Amniotic stem cell (primary cell): ENCODE results near the gene ANTXR1.

Experiments
- DNase-seq: peaks from one replicate; lab custom pipeline; 2025; lab: John Stamatoyannopoulos, UW

The ANTXR1 gene

DNA sequence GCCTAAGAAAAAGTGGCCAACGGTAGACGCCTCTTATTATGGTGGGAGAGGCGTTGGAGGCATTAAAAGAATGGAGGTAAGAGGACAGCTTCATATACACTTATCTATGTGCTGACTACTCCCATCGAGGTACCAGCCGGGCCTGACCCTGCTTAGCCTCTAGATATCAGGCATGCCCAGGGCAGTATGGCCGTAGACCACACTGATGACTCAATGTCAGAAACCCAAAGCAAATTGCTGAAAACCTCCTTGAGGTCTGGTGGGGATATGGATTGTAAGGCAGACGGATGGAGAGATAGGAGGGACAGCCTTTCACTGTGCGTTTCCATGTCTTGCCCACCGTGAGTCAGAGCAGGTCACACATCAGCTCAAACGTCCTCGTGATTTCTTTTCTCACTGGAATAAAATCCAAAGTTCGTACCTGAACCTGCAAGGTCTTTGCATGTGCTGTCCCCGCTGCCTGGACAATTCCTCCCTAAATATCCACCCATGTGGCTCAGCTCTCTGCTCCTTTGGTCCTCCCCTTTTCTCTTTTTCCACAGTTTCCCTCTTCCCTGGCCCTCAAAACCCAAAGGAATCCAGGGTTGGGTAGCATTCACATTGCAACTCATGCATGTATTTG is 168.9 kb downstream of the ANTXR1 start:
- DNase-seq, result no peak

DNA sequence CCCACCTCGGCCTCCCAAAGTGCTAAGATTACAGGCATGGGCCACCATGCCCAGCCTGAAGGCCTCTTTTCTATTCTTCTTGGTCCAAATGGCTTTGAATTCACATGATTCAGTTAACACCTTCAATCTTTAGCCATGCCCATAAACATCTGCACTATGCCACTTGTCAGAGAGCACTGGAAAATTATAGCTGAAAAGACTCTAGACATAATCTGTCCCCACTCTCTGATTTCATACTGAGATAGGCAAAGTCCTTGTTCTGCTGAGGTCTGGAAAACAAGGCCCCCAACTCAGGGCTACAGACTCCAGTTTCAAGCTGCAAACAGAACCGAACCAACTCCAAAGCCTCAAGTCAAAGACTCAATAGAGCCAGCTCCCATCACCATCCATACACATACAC is 170.7 kb downstream of the ANTXR1 start:
- DNase-seq, result no peak

DNA sequence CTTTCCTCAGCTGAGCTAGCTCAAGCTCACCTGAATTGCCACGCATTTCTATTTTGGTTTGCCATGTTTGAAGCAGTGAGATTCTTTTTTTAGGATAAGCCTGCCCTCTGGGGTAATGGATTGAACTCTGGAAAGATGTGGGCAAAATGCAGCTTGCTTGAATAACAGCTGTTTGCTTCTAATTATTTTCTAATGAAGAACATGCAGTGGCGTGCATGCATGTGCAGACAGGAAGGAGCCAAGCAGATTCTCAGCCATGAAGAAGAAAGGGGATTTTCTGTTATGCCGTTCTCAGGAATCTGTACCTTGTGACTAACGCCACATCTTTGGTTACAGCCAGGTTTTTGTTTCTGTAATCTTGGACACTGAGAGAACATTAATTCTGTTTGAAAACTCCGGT is 171.2 kb downstream of the ANTXR1 start:
- DNase-seq, result no peak

DNA sequence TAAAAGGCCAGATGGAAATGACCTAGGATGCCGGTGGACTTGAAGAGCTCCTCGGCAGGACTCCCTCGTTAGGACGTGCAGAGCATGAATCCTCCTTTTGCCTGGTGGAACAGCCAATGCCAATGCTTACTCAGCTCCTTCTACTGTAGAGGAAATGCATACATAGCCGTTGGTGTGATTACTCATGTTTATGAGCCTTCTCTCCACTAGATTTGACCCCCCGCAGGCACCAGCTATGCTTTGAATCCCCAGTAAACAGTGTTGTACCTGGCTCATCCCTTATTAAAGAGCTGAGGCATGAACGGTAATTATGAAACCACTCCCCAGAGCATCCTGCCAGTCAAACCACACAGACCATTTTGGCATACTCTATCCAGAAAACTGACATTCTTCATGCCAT is 172.8 kb downstream of the ANTXR1 start:
- DNase-seq, result no peak

DNA sequence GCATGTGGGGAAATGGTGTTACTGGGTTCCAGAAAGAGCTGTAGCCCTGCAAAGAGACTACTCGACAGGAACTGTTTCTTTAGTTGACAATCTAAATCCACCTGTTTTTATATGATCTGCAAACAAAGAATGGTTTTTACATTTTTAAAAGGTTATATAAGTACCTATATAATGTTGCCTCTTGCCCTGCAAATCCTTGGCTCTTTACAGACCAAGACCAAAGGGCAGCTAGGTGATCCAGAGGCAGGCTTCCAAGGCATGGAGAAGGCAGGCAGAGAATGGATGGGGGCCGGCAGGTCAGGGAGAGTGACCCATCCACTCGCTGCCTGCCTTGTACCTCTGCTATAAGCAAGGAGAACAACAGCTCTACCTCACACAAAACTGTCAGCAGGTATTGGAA is 173.6 kb downstream of the ANTXR1 start:
- no peak for DNase-seq

DNA sequence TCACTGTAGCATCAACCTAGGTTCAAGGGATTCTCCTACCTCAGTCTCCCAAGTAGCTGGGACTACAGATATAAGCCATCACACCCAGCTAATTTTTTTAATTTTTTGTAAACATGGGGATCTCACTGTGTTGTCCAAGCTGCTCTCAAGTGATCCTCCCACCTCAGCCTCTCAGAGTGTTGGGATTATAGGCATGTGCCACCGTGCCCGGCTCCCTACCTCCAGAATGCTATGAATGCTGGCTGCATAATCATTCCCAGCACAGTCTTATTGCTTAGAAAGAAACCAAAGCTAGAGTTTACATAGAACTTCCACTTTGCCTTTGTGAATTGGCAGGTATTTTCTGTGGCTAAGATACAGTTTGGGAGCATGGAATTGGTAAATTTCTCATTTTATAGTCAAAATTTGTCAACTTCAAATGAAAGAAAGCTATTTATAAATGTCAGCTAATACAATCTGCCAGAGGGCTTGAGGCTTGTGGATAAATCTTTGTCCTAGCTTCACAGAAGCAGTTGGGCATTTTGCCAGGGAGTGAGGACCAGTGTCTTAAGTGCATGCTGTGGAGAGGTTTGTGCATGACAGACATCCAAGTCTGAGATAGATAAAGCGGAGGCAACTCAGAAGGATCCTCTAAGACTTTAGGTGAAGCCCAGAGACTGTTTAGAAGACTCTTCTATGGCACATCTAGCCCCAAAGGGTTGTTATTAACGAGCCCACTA is 175.4 kb downstream of the ANTXR1 start:
- no peak for DNase-seq

DNA sequence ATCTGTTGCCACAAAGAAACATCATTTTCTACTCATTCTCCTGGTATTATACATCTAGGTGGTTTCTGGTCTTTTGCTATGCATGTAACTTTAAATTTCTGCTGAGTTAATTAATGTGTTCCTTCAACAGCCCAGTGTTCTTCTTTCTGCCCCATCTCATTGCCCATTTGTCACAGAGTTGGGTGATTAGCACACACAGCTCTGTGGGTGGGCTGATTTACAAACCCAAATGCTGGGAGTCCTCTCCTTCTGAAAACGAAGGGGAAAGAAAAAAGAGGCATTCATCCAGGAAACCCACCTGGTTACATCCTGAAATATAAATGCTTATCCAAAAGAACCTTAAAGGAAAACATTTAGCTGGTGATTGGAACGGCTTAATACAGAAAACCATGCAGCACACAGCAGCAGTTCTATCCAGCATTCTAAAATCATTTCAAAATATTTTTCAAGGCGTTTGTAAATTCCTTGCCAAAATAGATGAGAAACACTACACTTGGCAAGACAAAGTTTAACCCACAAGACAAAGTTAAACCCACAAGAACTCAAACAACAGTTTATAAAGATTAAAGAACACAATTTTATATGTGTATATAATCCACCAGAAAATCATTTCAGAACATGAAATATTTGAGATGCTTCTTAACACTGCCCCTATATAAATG is 177.9 kb downstream of the ANTXR1 start:
- no peak for DNase-seq

DNA sequence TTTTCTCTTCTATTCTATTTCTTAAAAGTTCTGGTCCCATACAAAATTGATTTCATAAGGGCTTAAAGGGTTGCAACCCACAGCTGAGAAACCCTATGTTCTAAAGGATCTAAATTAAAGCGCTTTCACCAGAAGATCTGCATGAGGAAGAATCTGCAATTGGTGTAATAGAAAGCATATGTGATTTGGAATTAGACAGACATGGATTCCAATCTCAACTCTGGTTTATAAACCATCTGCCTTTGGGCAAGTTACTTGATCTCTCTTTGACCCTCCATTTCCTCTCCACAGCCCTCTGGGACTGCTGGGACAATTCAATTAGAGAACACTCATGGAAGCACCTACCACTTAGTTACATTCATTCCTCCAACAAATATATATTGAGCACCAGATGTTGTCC is 178.7 kb downstream of the ANTXR1 start:
- DNase-seq, result no peak

DNA sequence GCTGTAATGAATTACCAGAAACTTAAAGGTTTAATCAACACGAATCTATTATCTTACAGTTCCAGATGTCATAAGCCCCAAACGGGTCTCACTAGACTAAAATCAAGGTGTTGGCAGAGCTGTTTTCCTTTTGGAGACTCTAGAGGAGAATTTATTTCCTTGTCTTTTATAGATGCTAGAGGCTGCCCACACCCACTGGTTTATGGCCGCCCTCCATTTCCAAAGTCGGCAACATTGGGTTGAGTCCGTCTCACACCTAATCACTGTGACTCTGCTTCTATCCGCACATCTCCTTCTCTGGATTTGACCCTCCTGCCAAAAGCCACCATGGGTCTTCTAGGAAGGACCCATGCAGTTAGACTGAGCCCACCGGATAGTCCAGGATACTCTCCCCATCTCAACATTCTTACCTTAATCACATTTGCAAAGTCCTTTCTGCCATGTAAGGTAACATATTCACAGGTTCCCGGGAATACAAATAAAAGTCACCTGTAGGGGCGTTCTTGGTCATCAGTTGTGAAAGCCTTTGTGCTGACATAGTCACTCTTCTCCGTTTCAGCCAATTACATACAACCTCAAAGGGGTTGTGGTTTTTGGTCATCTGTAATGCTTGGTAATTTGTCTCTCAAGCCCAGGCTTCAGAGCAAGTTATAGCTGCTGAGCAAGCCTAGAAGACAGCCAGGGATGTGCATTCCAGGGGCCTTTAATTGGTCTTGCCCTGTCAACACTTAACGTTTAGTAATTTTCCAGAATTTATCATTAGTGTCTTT is 179.4 kb downstream of the ANTXR1 start:
- DNase-seq, result no peak

DNA sequence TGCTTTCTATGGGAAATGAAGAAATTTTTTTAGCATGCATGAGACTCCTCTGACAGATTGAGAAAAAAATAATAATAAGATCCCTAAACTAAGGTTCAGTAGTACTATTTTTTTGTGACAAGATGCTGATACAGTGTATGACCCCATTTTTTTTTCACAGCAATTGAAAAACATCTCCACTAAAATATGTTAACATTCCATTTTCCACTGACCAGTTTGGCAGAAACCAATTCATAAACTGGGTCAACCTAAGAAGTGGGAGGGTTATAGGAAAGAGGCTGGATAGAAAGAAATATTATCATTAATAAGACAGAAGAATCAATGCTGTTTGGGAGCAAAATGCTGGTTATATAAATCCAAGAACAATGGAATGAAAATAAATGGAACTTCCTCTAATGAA is 182.7 kb downstream of the ANTXR1 start:
- no peak for DNase-seq

DNA sequence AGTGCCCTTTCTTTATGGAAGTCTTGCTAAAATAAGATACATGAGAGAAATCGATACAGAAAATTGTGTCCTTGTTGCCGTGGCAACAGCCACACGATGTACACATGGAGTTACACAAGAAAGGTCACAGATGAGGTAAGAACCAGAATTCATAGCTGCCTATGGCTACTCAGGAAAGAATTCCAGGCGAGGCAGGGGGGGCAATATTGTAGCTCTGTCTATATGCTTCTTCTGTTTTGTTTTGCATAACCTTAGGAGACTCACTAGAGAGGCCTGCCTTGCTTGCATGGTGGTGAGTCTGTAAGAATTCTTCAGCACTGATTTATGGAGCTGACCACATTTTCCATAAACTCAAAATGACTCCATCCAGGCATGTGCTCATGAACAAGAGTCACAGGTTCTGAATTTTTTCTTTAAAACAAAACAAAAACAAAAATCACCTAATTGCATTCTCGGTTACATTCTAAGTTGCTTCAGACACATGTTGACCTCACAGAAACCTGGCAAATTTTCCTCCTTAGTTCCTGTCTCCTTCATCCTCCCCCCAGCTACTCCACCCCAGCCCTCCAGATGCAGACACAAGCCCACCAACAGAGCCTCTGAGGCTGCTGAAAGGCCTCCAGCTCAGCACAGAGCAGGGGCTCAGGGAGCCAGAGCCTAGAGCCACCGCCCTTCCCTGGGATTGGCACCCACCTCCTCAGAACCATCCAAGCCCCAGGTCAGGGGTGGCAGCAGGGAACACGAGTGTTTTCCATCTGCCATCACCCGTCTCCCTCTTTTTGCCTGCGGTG is 183.5 kb downstream of the ANTXR1 start:
- peak; percentile 30 for DNase-seq

DNA sequence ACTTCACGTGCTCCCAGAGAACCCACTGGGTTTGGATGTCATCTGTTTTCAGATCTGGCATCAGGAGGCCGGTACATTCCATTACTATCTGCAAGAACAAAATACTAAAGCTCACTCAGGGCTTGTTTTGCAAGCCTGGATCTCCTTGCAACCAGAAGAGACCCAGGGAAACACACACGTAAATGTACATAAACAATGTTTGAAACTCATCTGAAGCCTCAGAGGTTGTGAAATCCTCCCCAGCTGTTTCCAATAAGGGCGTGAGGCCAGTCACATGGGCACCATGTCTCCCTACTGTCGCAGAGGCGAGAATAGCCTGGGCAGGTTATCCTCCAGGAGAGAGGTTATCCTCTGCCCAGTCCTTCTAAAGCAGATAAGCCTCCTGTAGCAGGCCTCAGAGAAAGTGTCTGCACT is 187.1 kb downstream of the ANTXR1 start:
- DNase-seq, result no peak

DNA sequence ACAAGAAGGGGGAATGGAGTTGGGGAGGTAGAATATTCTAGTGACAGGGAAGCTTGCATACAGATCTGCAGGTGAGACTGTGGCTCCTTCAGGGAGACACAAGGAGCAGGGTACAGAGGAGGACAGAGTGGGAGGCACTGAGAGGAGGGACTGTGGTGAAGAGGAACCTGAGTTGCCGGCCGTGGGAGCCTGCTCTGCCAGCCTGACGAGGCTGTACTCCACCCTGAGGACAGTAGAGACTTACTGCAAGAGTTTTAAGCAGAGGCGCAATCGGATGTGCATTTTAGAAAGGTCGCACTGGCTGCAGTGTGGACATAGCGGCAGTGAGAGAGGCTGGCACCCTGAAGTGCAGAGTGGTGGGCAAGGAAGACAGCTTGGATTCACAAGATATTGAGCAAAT is 188.3 kb downstream of the ANTXR1 start:
- no peak for DNase-seq

DNA sequence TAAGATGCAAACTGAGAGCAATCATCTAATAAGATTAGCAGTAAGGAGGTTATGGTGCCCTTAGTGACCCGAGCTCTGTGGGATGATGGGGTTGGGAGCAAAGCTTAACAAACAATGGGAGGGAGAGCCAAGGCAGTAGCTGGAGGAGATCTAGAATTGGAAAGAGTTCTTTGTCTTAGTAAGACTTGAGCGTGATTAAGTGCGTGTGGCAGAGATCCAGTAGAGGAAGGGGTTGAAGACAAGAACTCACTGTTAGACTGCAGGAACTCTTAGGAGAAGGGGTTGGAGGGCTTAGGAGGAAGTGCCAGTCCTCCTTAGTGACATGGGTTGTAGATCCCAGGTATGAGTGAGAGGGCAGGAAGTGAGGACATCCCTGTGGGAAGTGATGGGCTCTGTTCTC is 189.3 kb downstream of the ANTXR1 start:
- DNase-seq, result no peak

DNA sequence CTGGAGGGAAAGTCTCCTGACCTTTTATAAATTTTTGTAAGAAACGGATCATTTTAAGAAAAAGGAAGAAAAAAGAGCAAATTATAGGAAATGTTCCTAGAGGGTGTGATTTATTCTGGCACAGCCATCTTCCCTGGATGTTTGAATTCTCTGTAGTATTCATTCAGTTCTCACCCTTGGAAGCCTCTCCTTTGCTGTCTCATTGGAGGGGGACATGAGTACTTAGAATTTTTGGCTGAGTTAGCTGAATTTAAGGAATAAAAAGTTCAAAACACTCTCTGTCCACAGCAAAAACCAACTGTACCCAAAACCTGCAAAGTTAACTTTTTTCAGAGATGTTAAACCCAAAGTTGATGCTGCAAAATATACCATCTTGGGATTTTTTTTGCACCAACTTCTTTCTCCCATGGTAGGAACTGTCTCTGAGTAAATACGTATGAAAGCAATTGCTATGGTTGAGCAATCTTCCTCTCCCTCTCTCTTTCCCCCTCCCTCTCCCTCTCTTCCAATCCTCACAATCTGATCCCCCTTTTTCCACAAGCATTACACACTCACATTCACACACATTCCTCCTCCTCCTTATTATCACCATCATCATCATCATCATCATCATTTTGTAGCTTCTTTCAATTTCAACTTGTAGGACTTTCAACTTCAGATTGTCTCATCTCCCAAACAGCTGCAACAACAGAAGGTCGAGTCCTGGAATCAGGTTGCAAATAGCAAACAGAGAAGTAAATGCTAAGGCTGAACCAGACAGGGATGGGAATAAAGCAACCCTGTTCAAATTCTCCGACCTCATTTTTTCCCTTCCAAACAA is 190.4 kb downstream of the ANTXR1 start:
- DNase-seq, result no peak

DNA sequence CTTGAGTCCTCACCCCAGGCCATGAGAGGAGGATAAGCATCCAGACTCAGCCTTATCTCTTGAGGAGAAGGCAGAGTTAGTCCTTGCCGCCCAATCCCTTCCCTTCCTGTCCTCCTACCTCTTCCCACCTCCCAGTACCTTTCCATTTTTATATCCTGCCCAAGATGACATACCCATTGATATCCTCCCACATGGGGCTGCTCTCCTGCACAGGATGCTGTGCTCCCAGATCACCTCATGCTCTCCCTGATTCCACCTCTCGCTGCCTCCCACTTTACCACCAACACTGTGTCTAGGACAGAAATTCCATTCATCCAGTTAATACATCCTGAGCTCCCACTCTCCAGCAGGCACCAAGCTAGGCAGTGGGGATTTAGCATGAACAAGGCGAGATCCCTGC is 191.7 kb downstream of the ANTXR1 start:
- no peak for DNase-seq

DNA sequence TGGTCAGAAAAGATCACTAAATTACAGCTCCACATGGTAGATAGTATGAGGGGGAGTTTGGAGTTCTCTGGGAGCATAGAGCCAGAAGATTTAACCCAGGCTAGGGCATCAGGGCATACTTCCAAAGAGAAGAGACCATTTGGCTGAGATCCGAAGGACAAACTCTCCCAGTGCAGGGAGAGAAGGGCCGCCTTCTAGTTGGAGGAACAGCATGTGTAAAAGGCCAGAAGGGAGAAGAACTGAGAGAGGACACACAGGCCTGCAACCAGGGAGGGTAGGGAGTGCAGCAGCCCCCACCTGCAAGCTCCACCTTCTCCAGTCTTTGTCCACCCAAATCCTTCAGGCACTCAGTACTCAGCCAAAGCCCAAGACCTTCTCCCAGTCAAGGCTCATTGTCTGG is 192.1 kb downstream of the ANTXR1 start:
- DNase-seq, result no peak

DNA sequence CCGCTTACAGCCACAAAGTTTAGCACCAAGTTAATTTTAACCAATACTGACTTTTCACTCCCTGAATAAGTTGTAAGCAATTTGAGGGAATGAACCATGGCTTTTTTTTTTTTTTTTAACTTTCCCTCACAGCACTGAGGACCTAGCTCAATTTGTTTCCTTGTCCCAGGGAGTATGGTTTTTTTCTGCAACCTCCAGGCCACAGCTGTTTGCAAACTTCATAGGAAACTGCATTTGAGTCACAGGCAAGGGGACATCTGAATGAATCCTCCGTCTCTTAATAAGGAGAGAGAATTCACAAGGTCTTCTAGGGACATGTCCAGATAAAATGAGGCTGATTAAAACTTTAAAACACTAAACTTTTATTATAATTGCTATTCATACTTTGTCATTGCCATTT is 192.5 kb downstream of the ANTXR1 start:
- DNase-seq, result no peak

DNA sequence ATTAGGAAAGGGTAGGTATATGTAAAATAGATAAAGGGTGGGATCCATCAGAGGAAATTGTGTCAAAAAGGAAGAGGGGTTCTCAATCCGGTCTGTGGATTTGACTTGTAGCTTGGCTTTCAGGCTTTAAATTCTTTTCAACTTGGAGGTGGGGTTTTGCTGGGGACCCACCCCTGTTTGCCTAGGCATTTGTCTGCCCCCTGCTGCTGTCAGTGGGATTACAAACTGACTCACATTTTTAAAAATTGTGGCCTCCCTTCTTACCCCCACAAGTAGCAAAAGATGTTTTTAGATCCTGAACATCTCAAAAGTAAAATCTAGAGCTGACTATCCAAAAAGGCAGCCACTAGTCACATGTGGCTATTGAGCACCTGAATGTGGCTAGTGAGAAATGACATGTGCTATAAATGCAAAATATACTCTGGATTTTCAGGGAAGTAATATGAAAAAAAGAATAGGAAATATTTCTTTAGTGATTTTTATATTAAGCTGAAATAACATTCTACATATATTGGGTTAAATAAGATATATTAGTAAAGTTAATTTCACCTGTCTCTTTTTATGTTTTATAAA is 195.1 kb downstream of the ANTXR1 start:
- DNase-seq, result no peak

DNA sequence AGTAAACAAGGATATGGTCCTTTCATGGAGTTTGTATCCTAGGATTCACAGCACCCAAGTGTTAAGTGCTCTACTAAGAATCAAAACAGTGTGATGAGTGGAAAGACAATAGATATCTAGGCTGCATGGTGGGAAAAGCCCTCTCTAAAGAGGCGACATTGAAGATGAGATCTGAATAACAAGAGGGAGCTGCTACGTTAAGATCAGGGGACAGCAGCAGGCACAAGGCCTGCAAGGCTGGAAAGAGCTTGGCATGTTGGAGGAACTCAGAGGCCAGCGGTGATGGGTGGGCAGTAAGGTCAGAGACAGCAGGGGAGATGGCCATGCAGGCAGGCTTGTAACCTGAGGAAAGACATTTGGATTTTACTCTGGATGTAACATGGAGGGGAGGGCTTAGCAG is 196.5 kb downstream of the ANTXR1 start:
- DNase-seq, result no peak

DNA sequence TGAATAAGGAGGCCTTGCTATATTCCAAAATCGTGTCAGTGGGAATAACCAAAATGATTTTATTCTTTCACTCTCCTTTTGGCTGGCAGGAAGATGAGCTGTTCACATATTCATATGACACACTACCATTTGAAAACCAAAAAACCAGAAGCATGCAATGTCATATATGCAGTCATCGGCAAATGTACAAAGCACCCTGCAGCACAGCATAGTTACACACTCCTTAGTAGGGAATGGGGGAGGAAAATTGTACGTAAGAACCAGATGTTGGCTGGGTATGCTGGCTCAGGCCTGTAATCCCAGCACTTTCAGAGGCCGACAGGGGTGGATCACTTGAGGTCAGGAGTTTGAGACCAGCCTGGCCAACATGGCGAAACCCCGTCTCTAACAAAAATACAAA is 197.4 kb downstream of the ANTXR1 start:
- no peak for DNase-seq
